GM21786 (cell line): ENCODE measurements around the gene CEBPA.

Experiments
- ATAC-seq: cut with Tn5 transposase; IDR thresholded peaks from one replicate; pipeline ENCODE4 v1.9.1; 2021; ENCODE audit not compliant: unreplicated experiment

CEBPA gene

DNA sequence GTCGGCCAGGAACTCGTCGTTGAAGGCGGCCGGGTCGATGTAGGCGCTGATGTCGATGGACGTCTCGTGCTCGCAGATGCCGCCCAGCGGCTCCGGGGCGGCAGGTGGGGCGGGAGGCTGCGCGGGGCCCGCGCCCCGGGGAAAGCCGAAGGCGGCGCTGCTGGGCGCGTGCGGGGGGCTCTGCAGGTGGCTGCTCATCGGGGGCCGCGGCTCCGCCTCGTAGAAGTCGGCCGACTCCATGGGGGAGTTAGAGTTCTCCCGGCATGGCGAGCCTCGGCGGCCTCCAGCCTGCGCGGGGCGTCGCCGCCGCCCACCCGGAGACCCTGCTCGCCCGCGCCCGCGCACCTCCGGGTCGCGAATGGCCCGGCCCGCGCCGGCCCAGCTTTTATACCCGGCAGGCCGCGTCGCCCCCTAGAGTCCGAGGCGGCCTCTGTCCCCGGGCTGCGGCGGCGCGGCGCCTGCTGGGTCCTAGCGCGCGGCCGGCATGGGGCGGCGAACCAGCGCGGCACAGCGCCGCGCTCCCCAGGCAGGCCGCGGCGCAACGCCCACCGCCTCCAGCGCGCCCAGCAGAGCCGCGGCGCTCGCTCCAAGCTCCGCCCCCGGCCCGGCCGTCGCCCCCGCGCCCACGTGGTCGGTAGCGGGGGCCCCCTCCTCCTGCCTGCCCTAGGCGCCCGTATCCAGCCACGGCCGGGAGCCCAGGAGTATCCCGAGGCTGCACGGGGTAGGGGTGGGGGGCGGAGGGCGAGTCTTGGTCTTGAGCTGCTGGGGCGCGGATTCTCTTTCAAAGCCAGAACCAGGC is at the start of gene CEBPA:
TSS of gene CEBPA (minus strand) at position 360 of the 799 bp plus-strand sequence. CDS start at position 240, 120 bp downstream.
- peak; percentile 75 for ATAC-seq

DNA sequence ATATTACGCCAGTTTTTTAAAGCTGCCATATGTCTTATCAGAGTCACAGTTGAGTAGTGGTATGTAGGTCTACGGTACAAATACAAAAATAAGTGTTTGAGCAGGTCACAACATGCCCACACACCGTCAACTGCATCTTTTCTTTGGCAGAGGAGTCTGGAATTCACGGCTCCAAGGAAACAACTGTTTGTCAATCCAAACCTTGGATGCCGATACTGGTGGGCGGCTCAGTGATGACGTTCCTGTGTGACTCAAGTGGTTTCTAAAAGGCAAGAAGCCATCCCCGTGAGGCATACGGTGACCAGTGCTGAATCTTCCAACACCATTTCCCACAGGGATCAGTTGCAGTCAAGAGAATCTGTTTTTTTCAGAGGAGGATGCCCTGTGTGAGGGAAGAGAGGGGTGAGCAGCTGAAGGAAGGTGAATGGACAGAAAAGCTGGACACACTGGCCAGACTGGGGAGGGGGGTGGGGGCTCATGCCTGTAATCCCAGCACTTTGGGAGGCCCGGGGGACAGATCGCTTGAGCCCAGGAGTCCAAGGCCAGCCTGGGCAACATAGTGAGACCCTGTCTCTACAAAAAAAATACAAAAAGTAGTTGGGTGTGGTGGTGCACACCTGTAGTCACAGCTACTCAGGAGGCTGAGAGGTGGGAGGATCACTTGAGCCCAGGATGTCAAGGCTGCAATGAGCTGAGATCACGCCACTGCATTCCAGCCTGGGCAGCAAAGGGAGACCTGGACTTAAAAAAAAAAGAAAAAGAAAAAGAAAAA is 48.4 kb upstream of the CEBPA start:
- ATAC-seq, result no peak

DNA sequence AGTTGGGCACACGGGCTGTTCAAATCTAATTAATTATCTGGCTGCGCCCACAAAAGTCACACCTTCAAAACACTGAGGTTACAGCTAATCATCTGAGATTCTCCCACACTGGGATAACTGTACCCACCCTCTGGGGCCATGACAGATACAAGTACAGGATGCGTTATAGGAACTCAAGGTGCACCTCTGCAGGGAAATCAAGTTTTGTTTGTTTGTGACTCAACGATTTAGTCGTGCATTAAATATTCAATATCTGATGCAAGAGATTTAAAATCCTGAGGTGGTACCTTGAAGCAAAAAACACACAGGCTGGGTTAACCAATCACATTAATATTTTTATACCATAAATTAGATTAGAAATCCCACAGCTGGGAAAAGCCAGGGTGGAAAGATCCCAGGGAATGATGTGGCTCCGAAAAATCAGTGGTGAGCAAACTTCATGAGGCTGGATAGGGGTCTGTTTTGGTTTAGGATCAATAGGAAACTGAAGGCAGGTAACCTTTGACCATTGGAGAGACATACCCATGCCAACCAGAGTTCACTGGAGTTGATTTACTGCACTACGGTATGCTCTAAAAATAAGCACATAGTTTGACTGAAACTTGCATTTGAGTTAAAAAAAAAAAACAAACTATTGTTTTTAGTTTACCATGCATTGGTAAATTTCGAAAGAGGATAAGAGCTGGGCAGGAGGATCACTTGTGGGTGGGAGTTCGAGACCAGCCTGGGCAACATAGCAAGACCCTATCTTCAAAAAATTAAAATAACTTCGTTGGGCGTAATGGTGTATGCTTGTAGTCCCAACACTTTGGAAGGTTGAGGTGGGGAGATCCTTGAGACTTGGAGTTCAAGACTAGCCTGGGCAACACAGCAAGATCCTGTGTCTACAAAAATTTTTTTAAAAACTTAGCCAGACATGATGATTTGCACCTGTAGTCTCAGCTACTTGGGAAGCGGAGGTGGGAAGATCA is 47.3 kb upstream of the CEBPA start:
- no peak for ATAC-seq

DNA sequence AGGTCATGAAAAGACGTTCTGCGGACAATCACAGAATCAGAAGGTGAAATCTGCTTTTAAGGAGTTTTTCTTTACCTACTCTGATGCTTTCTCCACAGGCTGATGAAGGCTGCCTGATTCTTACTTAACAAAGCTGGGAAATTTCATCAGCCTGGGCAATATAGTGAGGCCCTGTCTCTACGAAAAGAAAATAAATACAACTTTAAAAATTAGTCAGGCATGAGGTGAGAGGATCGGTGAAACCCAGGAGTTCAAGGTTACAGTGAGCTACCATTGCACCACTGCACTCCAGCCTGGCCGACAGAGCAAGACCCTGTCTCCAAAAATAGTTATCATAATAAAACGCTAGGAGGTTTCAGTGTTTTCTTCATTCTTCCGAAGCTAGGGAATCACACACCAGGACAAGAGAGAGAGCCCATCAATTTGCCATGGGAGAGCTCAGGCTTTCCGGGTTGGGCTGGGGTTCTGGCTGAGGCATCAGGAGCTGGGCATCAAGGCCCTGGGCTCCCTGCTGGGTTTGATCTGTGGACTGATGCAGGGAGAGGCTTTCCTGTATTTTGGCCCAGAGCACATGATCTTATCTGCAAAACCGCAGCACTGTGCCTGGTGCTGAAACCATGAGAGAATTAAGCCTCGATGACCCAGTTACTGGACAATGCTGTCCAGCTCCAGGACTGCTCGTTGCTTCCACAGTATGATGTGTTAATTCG is 46.1 kb upstream of the CEBPA start:
- ATAC-seq, result no peak

DNA sequence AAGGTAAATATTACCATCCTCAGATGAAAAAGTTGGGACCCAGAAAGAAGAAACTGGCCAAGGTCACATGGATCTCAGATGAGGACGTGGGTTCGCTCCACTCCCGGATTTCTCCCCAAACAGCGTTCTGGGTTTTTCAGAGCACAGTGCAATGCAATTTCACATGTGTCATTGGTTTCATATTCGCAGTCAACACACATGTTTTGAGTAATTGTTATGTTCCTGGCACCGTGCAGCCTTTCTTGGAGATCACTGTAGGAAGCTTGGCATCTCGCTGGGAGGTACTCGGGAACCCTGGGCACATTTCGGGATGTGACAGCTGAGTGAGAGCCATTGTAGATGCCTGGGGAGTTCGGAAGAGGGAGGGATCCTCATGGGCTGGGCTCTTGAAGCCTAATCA is 45.0 kb upstream of the CEBPA start:
- ATAC-seq, result no peak

DNA sequence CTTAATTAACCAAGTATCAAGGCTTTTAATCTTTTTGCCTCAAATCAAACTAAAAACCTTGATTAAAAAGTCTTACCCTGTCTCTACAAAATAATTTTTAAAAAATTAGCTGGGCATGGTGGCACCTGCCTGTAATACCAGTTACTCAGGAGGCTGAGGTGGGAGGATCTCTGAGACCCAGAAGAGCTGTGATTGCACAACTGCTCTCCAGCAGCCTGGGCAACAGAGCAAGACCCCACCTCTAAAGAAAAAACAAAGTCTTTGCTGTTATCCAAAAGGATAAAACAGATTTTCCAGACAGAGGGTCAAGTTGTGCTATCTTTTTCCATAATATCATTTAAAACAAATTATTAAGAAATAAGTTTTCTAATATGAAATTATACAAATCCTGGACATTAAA is 44.3 kb upstream of the CEBPA start:
- ATAC-seq, result no peak

DNA sequence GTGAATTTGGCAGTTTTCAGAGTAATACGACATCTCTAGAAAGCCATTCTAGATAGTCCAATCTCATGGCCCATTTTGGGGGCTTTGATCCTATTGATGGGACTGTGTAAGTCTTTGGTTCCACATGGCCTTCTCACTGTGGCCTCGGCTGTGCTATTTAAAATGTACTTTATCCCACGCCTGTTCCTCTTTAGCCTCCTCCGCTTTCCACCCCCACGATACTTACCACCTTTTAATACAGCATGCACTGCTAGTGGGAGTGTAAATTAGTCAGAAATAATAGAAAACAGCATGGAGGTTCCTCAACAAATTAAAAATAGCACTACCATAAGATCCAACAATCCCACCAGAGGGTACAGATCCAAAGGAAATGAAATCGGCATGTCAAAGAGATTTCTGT is 42.8 kb upstream of the CEBPA start:
- ATAC-seq, result no peak

DNA sequence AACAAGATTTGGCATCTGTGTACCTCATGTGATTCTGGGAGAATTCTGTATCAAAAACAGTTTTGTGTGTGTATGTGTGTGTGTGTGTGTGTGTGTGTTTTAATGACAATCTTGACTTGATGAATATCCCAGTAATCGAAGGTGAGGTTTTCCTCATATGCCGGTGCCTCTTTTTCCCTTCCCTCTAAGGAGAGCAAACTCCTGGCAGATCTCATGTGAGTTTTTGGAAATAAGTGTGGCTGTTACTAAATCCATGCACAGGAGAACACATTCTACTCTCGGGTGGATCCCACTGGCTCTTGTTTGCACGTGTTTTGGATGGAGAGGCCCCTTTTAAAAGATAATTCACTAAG is 42.2 kb upstream of the CEBPA start:
- ATAC-seq, result no peak

DNA sequence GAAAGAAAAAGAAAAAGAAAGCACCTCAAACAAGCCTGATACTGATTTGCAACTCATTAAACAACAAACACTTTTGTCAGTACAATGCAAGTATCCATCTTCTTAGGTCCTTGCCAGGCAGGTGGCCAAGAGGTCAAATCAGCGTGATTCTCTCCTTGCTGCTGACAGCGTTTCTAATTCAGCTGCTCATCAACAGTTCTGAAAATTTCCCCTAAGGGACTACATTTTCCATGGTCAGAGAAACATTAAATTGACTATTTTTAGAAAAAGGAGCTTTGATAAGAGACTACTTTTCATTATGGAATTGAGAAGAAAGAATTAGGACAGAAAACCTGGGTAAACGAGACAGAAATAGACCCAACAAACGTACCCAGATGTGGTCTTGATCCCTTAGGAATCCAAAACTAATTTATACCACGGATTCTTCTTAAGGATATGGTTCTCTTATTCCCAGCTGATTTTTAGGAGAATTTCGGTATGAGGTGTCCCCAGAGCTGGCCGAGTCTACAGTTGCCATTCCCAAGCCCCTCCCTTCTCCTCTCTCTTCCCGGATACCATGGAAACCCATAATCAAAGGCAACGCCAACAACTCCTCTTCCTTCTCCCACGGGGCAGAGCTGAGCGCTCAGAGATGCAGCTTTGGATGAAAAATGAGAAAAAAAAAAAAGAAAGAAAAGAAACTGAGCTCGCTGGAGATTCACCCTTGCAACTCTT is 41.7 kb upstream of the CEBPA start:
- no peak for ATAC-seq

DNA sequence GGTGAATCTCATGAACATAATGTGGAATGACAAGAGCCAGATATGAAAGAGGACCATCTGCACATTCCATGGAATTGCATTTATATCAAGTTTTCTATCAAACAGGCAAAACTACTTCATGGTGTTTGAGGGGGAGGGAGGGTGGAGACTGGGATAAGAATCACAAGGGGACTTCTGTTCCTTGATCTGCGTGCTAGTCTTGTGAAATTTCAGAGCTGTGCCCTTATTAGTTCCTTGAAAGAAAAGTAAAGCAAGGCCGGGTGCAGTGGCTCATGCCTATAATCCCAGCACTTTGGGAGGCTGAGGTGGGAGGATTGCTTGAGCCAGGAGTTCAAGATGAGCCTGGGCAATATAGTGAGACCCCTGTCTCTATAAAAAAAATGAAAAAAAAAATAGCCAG is 41.0 kb upstream of the CEBPA start:
- ATAC-seq, result no peak

DNA sequence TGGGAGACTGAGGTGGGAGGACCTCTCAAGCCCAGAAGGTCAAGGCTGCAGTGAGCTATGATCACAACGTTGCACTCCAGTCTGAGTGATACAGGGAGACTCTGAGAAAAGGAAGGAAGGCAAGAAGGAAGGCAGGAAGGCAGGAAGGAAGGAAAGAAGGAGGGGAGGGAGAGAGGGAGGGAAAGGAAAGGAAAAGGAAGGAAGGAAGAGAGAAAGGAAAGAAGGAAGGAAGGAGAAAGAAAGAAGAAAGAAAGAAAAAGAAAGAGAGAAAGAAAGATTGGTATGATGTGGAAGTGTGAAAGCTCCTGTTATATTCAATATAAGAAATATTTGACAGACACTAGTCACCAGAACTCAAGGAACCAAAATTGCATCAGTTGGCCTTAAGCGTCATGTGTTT is 38.7 kb upstream of the CEBPA start:
- no peak for ATAC-seq

DNA sequence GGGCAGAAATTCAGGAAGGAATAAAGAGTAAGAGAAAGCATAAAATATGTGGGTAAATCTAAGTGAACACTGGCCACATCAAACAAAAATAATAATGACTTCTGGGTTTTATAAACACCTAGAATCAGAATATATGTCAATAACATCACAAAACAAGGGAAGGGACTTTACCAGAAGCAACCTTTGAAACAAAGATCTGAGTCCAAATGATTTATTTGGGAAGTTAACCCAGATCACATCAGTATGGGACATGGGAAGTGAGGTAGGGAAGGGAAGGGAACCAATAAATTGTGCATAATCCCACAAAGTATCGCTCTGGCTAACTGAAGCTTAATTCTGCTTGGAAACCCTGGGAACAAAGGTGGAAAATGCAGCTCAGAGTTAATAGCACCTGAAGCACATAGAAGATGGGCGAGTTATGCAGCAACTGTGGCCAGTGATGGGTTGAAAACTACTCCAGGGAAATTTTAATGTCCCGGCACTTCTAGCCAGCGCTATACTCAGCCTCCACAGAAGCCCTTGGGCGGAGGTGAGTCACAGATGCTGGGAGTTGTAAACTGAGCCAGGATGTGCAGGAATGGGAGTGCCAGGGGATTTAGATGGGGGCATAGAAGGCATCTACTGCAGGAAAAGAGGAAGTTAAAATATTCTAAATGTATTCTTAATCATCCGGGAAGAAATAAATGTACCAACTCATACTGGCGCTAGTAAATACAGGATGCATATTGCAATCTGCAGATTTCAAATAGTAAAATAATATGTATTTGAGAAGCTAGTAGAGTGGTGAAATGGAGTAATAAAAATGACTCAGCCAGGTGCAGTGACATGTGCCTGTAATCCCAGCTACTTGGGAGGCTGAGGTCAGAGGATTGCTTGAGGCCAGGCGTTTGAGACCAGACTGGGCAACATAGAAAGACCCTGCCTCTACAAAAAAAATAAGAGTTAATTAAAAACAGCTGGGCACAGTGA is 37.0 kb upstream of the CEBPA start:
- ATAC-seq, result no peak

DNA sequence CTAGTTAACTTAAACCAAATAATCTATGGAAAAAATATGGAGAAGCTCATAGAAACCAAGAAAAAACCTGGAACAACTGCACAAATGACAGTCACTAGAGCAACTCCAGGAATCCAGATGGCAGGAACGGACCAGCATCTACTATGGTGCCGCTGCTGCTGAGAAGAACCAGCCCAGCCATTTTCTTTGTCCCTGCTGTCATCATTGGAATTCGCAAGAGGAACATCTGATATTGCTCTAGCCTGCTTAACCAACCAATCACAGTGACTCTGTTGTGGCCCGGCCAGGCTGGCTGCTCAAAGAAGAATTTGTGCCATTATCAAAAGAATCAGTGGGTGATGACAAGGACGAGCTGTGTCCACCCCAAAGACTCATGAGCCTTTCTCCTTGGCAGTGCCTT is 33.1 kb upstream of the CEBPA start:
- no peak for ATAC-seq

DNA sequence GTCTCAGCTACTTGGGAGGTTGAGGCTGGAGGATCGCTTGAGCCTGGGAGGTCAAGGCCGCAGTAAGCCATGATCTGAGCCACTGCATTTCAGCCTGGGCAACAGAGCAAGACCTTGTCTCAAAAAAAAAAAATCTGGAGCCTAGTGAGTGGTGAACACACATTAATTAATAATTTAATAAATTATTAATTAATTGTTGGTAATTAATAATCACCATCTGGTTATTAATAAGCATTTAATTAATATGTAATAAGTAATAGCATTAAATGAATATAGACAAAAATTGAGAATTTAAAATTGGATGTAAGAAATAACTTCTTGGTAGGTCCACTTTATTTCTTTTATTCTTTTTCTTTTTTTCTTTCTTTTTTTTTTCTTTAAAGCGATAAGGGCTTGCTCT is 31.9 kb upstream of the CEBPA start:
- no peak for ATAC-seq

DNA sequence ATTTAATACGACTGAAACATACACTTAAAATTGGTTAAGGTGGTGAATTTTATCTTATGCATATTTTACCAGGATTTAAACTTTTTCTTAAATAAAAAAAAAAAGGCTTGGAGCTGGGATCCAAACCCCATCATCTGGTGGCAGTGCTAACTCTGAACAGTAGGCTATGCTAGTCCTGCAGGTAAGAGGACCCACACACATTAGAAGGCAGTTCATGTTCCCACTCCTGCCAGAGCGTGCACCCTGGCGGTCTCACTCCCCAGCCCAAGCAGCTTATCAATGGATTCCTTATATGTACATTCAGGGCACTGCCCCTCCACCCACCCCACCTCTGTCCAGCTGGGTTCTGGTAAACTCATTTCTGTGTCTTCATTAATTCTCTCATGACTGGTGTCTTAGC is 31.3 kb upstream of the CEBPA start:
- no peak for ATAC-seq

DNA sequence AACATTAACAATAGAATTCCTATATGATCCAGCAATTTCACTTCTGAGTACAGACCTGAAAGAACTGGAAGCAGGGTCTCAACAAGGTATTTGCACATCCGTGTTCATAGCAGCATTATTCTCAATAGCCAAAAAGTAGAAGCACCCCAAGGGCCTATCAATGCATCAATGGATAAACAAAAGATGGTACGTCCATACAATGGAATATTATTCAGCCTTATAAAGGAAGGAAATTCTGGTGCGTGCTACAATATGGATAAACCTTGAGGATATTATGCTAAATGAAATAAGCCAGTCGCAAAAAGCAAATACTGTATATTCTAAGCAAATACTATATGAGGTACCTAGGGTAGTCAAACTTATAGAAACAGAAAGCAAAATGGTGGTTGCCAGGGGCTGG is 30.8 kb upstream of the CEBPA start:
- ATAC-seq, result no peak

DNA sequence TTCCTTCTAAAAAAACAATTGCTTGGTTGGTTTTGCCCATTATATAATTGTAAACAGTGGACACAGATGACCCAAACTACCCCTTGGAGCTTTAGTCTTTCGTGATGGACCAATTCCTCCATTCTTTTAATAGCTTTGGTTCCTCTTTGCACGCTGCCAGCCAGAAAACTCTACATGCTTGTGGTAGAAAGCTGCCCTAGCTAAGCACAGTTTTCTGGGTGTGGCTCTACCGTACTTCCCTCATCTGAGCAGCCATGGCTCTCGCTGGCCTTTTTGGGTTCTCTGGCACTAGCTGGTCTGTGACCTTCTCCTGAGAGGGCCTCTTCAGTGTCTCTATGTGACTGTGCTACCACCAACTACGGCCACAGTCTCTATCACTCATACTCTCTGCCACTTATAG is 29.9 kb upstream of the CEBPA start:
- ATAC-seq, result no peak

DNA sequence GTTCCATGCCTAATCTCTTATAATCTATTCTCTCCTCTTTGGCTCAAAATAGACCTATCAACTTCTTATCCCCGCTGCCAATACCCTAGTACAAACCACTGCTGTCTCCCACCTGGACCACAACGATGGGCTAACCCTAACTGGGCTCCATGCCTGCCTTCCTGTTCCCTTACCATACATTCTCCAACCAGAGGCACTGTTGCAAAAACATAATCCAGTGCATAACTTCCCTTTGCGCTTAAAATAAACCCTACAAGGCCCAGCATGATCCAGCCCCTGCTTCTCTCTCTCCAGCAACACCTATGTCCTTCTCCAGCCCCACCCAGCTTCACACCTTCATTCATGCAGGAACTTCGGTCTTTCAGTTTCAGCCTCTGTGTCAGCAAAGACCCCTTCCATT is 27.4 kb upstream of the CEBPA start:
- ATAC-seq, result no peak

DNA sequence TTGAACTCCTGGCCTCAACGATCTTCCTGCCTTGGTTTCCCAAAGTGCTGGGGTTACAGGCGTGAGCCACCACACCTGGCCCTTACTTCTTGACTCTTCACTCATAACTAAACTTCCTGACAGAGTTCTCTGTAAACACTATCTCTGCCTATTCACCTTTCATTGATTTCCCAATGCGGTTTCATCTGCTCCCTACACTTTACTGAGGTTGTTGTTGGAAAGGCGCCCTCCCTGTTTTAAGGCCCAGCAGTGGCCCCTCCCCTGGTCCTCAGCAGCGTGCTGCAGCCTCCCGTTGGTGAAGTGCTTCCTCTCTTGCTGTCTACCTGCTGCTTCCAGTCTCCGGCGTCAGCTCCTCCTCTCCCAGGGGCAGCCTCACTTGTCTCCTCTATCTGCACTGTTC is 26.7 kb upstream of the CEBPA start:
- ATAC-seq, result no peak
